Psoas muscle (tissue), 8 donors: ENCODE results near the gene FAM9C. TPM values are rescaled to one million over a fixed set of nuclear protein-coding genes. Genes with fewer than 3 reads are reported as not detected.
"Not testable (repeated sequence)": the region's sequence is repeated elsewhere in the genome, so short reads cannot be mapped to it uniquely, and the experiment has no call there.

Experiments used
- ATAC-seq, 4 donors: fragments of 200-7000 bp; cut with Tn5 transposase; one replicate each; pipeline ENCODE4 v1.9.1; 2020; ENCODE audit warnings: moderate library complexity in 3 of 4, mild to moderate bottlenecking in 2 of 4
- DNase-seq, 2 donors: peaks; one replicate each; pipeline ENCODE4 v3.0.0-alpha.2; 2020
- H3K27ac ChIP-seq: fragments of 200-600 bp; one replicate; pipeline ENCODE4 v1.8.0; 2022
- H3K27me3 ChIP-seq, 3 donors: fragments of 200-600 bp in 1 of 3; one replicate each; pipeline versions ENCODE4 v1.6.1 to v1.8.0; 2013 to 2022; ENCODE audit warnings: low read length in 2 of 3, mild to moderate bottlenecking in 2 of 3, moderate library complexity in 1 of 3; ENCODE audit not compliant: insufficient read depth in 3 of 3
- H3K36me3 ChIP-seq, 2 donors: fragments of 200-600 bp in 1 of 2; one replicate each; pipeline versions ENCODE4 v1.6.1 to v1.8.0; 2013 to 2022; ENCODE audit warnings: low read depth in 1 of 2, mild to moderate bottlenecking in 1 of 2, moderate library complexity in 1 of 2; ENCODE audit not compliant: insufficient read depth in 1 of 2
- H3K4me1 ChIP-seq: fragments of 200-600 bp; one replicate; pipeline ENCODE4 v1.8.0; 2022
- H3K4me3 ChIP-seq: fragments of 200-600 bp; one replicate; pipeline ENCODE4 v1.8.0; 2022; ENCODE audit warnings: mild to moderate bottlenecking
- H3K9me3 ChIP-seq: fragments of 200-600 bp; one replicate; pipeline ENCODE4 v1.8.0; 2022
- WGBS, 3 donors: extraction: QIAGEN DNeasy Blood & Tissue Kit; methylation state at CpG; one replicate each; pipeline versions ENCODE4 v1.1.6 to v1.1.7; 2013; 5-methylcytosine and 5-hydroxymethylcytosine counted together
- intact Hi-C, 2 donors: fragments of 100-400 bp; cut with DNase I; formaldehyde crosslinking; loops; one replicate each; pipeline versions ENCODE4 v1.11.0 to v1.14.2; 2022
- polyA plus RNA-seq, 3 donors: library from polyadenylated mRNA; stranded (reverse); fragments of 200-250 nt; gene quantifications; one replicate each; pipeline ENCODE4 v1.2.3, GENCODE V29; 2013
- total RNA-seq, 4 donors: library from RNA; stranded (reverse); fragmentation: NEBNext Ultra II Directional in 2 of 4; extraction: Animal tissue kit (Norgen Biotek cat#: 25700) in 2 of 4; gene quantifications; one replicate each; pipeline versions ENCODE4 v1.2.1 to v1.2.4, GENCODE V29; 2021 to 2023
- TF ChIP-seq, protein P1 (sequence below): fragments of 200-600 bp; IDR thresholded peaks from one replicate; pipeline ENCODE4 v1.8.0; 2022; ENCODE audit warnings: antibody characterized with exemption
- donor health status: healthy with polysubstance abuse.
- donor health status: DM: no; HTN: no; CAD: no; lungs with moderate emphysema.
- donor health status: Bipolar disorder and iron deficiency.
- donor health status: healthy.
- donor health status: DM: yes; HTN: yes; CAD: no.
- donor health status: DM: no; HTN: no; CAD: no.
- donor health status: DM: no; HTN: no; CAD: no.
- donor health status: DM: yes; HTN: yes; CAD: no.

FAM9C gene
- total and polyA plus RNA-seq, 7 donors: 0.04 TPM; not detected in 6

DNA sequence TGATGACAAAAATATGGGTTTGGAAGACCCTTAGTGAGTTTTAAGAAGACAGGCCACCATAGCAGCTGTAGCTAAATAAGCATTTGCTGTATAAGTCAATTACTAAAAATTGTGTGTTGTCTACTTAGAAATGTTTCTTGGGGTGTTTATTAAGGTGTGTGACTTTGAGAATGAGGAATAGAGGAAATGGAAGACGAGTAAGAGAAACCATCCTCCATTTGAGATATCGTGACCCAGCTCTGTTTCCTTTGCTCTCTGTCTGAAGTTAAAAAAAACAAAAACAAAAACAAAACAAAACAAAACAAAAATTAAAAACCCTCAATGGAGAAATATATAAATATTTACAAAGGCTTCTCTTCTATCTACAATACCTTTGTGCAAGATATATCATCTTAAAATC lies 41.7 kb upstream of the FAM9C start:
- H3K27ac ChIP-seq: no peak overlapping the region

DNA sequence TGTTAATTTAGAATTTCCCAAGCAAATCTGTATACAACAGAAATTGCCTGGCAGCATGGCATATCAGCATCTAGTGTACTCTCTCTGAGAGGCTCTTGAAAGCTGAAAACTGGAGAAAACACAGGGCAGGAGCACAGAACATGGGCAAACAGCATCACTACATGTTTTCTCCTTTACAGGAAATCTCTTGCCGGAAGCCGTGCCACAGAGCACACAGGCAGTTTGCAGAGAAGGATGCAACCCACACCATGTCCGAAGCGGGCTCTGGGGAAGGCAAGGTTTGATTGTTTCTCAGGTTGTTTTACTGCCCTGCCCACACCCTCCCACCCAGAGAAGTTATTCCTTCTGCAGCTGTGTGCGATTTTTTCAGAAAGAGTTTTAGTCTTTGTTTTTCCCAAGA lies 41.1 kb upstream of the FAM9C start:
- no peak for DNase-seq
- no peak for ATAC-seq
- H3K4me3 ChIP-seq: no peak overlapping the region
- TF ChIP-seq, protein P1, sequence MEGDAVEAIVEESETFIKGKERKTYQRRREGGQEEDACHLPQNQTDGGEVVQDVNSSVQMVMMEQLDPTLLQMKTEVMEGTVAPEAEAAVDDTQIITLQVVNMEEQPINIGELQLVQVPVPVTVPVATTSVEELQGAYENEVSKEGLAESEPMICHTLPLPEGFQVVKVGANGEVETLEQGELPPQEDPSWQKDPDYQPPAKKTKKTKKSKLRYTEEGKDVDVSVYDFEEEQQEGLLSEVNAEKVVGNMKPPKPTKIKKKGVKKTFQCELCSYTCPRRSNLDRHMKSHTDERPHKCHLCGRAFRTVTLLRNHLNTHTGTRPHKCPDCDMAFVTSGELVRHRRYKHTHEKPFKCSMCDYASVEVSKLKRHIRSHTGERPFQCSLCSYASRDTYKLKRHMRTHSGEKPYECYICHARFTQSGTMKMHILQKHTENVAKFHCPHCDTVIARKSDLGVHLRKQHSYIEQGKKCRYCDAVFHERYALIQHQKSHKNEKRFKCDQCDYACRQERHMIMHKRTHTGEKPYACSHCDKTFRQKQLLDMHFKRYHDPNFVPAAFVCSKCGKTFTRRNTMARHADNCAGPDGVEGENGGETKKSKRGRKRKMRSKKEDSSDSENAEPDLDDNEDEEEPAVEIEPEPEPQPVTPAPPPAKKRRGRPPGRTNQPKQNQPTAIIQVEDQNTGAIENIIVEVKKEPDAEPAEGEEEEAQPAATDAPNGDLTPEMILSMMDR: no peak
- H3K9me3 ChIP-seq: no peaks in the 10 kb centered on the region
- no peak overlapping the region for H3K27ac ChIP-seq
- no peaks in the 10 kb centered on the region for H3K27me3 ChIP-seq
- no peaks in the 10 kb centered on the region for H3K36me3 ChIP-seq
- intact Hi-C loops: no loop called here
- H3K4me1 ChIP-seq: no peaks in the 10 kb centered on the region
- WGBS, 3 donors: 77% methylated on average over 5 of the region's 5 CpGs

More for the DNA sequence above, 41.7 kb upstream of the FAM9C start:
- TF ChIP-seq, protein P1: no peak
- H3K9me3 ChIP-seq: no peaks in the 10 kb centered on the region
- H3K36me3 ChIP-seq: no peaks in the 10 kb centered on the region
- 60 to 88% (median 85%) methylated on average over 2 of the region's 2 CpGs for WGBS, 3 donors
- ATAC-seq: no peak
- intact Hi-C loops: no loop called here
- no peaks in the 10 kb centered on the region for H3K4me1 ChIP-seq
- no peaks in the 10 kb centered on the region for H3K27me3 ChIP-seq
- H3K4me3 ChIP-seq: no peak overlapping the region
- DNase-seq: no peak

DNA sequence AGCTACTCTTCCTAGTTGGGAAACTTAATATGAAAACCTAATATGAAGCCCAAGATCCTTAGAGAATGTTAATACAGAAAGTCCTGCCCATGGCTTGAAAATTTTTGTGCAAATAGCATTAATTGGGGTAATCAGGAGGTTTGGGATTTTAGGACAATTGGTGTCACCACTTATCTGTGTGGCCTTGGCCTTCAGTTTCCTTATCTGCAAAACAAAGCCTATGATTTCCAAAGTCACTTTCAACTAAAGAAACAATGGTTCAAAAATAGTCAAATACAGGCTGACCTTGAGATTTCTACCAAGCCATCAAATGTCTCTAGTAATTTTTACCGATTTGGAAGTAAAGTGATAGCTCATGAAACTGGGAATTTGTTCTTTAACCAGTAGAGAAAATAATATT lies 40.2 kb upstream of the FAM9C start:
- Histone ChIP-seq H3K4me1 (no peaks in the 10 kb centered on the region), H3K27ac (no peak overlapping the region)

DNA sequence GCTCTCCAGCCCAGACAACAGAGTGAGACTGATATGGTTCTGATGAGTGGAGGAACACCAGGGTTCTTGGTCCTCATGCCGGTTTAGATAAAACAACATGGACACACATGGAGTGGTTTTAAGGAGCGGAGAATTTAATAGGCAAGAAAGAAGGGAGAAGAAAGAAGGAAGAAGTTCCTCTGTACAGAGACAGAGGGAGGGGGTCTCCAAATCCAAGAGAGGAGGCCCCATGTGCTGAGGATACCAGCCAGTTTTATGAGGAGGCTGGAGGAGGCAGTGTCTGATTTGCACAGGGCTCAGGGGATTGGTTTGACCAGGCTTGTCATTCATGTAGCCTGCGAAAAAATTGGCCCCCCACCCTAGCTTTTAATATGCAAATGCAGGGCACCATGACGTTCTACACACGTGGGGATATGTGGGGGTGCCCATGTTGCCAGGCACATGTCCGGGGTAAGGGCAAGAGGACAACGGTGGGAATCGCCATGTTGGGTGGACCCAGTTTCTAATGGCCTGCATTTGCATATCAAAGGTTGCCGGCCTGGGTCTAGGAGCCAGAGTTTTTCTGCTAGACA lies 39.4 kb upstream of the FAM9C start:
- not testable (repeated sequence) for H3K27me3 ChIP-seq, H3K9me3 ChIP-seq

More for the DNA sequence above, 40.2 kb upstream of the FAM9C start:
- Histone ChIP-seq H3K36me3 (no peaks in the 10 kb centered on the region), H3K9me3 (no peaks in the 10 kb centered on the region), H3K4me3 (no peak overlapping the region), H3K27me3 (peaks cover 0 to 6% (median 0%) of the 10 kb centered on the region in 3 donors)
- intact Hi-C loops: no loop called here
- TF ChIP-seq, protein P1: no peak
- DNase-seq (no peak), ATAC-seq (no peak)
- WGBS, 3 donors: 57 to 79% (median 62%) methylated on average over 1 of the region's 1 CpG

DNA sequence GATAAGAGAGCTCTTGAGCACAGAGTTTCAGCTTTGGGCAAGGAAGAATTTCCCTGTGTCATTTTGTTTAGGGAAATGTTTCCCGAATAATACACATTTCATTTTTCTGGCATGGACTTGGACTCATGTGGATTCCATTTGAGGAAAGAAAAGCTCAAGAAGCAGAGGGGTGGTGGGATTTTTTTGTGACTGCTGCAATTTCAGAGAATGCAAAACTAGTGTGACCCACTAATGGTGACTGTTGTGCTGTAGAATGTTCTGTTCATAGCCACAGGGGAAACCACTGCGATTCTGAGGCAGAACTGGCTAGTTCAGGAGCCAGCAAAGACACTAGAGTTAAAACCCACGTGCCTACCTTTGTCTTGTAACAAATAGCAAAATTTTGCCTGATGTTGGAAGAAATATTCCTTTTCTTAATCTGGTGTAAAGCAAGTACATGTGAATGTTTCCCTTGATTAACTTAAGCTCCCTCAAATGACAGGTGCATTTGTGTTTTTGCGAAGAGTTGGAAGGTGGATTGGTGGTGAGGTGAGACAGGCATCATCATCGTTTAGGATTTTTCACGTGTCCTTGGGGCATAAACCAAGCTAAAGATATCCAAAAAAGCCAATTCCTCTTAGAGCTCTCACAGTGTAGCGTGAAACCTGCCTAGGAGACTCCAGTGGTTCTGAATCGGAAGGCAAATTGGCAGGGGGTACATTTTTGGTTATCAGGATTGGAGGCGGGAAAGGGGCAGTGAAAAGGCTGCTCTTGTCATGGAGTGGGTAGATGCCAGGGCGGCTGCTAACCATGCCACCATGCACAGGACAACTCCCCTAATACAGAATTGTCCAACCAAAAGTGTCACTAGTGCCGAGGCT lies 38.0 kb upstream of the FAM9C start:
- Histone ChIP-seq H3K9me3 (no peaks in the 10 kb centered on the region), H3K36me3 (no peaks in the 10 kb centered on the region), H3K27ac (no peak overlapping the region), H3K4me3 (no peak overlapping the region), H3K4me1 (no peaks in the 10 kb centered on the region), H3K27me3 (peaks cover 0 to 11% (median 0%) of the 10 kb centered on the region in 3 donors)
- TF ChIP-seq, protein P1: no peak
- ATAC-seq (no peak), DNase-seq (no peak)
- intact Hi-C loops: no loop called here
- 67 to 70% (median 68%) methylated on average over 11 of the region's 11 CpGs for WGBS, 3 donors

More for the DNA sequence above, 39.4 kb upstream of the FAM9C start:
- H3K36me3 ChIP-seq, H3K4me1 ChIP-seq, DNase-seq, H3K4me3 ChIP-seq, ATAC-seq, intact Hi-C loops, H3K27ac ChIP-seq: not testable (repeated sequence)
- 66 to 91% (median 83%) methylated on average over 9 of the region's 9 CpGs for WGBS, 3 donors
